ENCODE data around the gene NFILZ. TPM values are rescaled to one million over a fixed set of nuclear protein-coding genes. Genes with fewer than 3 reads are reported as not detected.

The NFILZ gene
- polyA plus RNA-seq (2012; ENCODE audit: insufficient read depth, insufficient read length), result not detected

GRCh38 chr19:8629996-8630683 lies at the start of gene NFILZ:
NFILZ (plus strand) TSS chr19:8630633; CDS start chr19:8676766, 46,133 bp downstream.
- DNase-seq (ENCODE audit: low read depth, low spot score), result no peak
- no peak within 1 kb of the TSS for H3K4me3 ChIP-seq (ENCODE audit: low read length)

DNA sequence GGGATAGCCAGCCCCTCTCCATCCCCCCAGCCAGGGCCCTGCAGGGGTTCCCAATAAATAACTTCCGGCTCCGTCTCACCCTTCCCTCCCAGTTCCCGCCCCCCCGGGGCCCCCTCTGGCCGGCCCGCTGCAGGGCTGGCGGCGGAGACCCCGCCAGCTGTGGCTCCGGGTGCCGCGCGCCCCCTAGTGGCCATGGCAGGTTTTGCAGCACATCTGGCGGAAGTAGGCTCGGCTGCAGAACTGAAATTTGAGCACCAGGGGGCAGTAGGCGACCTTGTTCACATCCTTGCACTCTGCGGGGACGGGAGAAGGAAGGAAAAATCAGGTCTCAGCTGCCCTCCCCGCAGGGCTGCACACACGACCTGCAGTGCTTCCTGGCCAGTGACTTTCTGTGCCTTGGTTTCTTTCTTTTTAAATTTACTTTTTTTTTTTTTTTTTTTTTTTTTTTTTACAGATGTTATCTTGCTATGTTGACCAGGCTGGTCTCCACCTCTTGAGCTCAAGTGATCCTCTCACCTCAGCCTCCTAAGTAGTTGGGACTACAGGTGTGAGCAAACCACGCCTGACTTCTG lies 49.6 kb upstream of the NFILZ start:
- H3K4me3 ChIP-seq (ENCODE audit: low read length), result no peak overlapping the region
- peak; percentile 72 for DNase-seq (ENCODE audit: low read depth, low spot score)

DNA sequence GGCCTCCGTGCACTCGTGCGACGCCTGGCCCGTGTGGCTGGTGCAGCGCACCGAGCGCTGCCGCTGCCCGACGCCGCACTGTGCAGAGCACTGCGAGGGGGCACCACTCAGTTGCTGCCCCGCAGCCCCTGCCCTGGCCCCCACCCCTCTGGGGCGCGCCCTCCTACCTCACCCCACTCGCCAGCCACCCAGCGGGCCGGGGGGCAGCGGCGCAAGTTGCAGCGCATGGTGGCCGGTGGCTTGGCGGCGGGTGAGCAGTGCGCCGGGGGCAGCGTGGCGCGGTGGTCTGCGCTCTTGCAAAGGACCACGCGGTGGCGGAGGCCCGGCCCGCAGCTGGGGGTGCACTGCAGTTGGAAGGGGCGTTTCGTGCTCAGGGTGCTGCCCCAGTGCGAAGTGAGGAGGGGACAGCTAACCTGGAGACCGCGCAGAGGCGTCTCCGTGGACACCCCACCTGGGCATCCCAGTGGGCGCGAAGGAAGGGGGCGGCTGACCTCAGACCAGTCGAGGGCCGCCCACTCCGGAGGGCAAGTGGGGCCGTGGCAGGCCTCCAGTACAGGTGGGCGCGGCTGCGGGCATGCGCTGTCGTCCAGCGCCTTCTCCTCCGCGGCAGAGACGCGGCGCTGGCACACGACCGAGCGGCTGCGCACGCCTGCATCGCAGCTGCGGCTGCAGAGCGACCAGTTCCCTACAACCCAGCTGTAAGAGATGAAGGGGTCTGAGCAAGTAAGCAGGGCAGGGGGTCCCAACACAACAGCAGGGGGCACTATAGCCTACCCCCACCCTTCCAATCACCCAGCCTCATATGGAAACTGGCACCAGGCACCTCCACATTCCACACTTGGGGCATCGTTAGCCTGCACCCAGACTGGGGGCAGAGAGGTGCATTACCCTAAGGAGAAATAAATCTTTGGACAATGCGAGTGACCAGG lies 45.2 kb upstream of the NFILZ start:
- no peak overlapping the region for H3K4me3 ChIP-seq (ENCODE audit: low read length)
- no peak for DNase-seq (ENCODE audit: low read depth, low spot score)

- DNase-seq (ENCODE audit: low read depth, low spot score), result peak; percentile 58
- no peak overlapping the region for H3K4me3 ChIP-seq (ENCODE audit: low read length)
Measured at GRCh38 chr19:8585894-8586750, 44.3 kb upstream of the NFILZ start.

DNA sequence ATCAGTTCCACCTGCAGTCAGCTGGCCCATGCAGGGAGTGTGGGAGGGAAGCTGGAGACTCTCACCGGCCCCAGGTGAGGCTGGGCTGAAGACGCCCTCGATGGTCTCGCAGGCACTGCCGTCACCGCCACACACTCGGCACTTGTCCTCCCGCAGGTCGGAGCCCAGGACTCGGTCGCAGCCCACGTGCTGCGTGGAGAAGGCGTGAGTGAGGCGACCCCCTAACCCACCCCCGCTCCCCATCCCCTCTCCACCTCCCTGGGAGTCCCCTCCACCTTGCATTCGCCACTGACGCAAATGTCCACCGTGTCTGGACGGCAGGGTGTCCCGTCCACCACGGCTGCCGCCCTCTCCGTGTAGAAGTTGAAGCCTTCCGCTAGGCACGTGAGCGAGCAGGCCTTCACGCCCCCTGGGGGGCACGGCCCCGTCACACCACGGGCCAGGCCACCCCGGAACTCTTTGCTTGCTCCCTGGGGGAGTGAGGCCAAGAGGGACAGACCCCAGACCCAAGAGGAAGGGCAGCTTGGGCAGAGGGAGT lies 41.2 kb upstream of the NFILZ start:
- no peak overlapping the region for H3K4me3 ChIP-seq (ENCODE audit: low read length)
- no peak for DNase-seq (ENCODE audit: low read depth, low spot score)

- no peak overlapping the region for H3K4me3 ChIP-seq (ENCODE audit: low read length)
- peak; percentile 51 for DNase-seq (ENCODE audit: low read depth, low spot score)
Measured at GRCh38 chr19:8592231-8593009, 38.0 kb upstream of the NFILZ start.

GRCh38 chr19:8593931-8594330 lies 36.5 kb upstream of the NFILZ start:
- DNase-seq (ENCODE audit: low read depth, low spot score), result no peak

DNA sequence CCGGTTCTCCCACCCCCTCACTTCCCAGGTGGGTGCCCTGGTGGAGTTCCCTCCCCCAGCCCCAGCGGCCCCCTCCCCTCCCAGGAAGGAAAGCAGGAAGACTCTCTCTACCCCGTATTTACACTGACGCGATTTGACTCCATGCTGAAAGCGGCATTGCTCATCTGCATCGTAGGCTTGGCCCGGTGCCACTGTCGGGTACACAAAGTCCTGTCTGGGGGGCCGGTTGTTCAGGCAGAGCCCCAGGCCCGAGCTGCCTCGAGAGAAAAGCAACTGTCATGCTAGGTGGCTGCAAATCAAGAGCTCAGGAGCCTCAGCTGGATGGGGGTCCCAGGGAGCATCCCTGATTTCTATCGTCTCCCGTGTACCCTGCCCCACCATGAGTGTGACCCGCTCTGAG lies 34.8 kb upstream of the NFILZ start:
- H3K4me3 ChIP-seq (ENCODE audit: low read length), result no peak overlapping the region
- DNase-seq (ENCODE audit: low read depth, low spot score), result no peak

More at GRCh38 chr19:8593931-8594330, 36.5 kb upstream of the NFILZ start:
- H3K4me3 ChIP-seq (ENCODE audit: low read length), result no peak overlapping the region

DNA sequence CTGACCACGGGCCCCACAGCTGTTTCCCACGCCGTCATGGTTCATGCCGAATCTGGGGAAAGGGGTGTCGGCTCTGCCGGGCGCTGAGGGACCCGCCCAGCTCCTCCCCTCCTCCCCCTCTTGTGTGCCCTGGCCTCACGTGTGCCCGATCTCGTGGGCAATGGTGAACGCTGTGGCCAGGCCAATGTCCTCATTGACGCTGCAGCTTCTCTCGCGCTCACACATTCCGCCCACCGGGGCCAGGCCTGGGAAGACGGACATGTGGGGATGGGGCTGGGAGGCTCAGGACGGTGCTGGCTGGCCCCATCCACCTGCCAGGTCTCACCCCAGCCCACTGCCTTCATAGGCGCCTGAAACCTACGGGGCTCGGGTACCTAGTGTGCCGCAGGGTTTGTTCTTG lies 34.3 kb upstream of the NFILZ start:
- DNase-seq (ENCODE audit: low read depth, low spot score), result no peak
- no peak overlapping the region for H3K4me3 ChIP-seq (ENCODE audit: low read length)

DNA sequence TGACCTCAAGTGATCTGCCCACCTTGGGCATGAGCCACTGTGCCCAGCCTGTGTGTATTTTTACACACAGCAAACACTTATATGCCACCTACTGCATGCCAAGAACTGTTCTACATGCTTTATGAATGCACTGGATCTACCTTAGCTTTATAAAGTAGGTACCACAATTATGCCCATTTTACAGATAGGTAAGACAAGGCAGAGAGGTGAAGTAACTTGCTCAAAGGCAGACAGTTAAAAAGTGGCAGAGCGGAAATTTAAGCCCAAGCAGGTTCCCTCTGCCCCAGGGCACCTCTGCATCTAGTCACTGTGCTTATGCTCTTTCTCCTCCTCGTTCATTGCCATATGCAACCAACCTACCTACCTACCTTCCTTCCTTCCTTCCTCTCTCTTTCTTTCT lies 30.4 kb upstream of the NFILZ start:
- no peak overlapping the region for H3K4me3 ChIP-seq (ENCODE audit: low read length)
- DNase-seq (ENCODE audit: low read depth, low spot score), result no peak

GRCh38 chr19:8600816-8601215 lies 29.6 kb upstream of the NFILZ start:
- no peak overlapping the region for H3K4me3 ChIP-seq (ENCODE audit: low read length)
- no peak for DNase-seq (ENCODE audit: low read depth, low spot score)

DNA sequence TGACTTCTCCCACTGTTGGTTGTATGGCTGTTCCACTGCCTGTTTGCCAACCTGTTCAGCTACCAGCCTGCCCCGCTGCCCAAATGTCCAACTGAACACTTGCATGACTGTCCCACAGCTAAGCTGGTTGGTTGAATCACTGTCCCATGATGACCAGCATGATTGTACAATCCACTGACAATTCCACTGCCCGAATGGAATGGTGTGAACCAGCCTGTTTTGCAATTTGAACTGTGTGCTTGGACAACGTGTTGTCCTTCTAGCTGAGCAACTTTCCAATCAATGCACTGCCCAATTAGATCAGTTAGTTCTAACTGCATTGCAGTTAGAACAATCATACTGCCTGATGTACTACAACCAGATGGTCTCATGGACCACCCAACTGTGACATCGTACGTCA lies 28.6 kb upstream of the NFILZ start:
- no peak overlapping the region for H3K4me3 ChIP-seq (ENCODE audit: low read length)
- no peak for DNase-seq (ENCODE audit: low read depth, low spot score)

GRCh38 chr19:8605514-8605913 lies 24.9 kb upstream of the NFILZ start:
- DNase-seq (ENCODE audit: low read depth, low spot score), result no peak
- no peak overlapping the region for H3K4me3 ChIP-seq (ENCODE audit: low read length)

- H3K4me3 ChIP-seq (ENCODE audit: low read length), result no peak overlapping the region
- DNase-seq (ENCODE audit: low read depth, low spot score), result no peak
Measured at GRCh38 chr19:8607386-8607785, 23.0 kb upstream of the NFILZ start.

- H3K4me3 ChIP-seq (ENCODE audit: low read length), result no peak overlapping the region
- no peak for DNase-seq (ENCODE audit: low read depth, low spot score)
Measured at GRCh38 chr19:8608941-8609278, 21.5 kb upstream of the NFILZ start.

- no peak for DNase-seq (ENCODE audit: low read depth, low spot score)
- H3K4me3 ChIP-seq (ENCODE audit: low read length), result peak overlapping the region; percentile 81
Measured at GRCh38 chr19:8609279-8610040, 21.0 kb upstream of the NFILZ start.

DNA sequence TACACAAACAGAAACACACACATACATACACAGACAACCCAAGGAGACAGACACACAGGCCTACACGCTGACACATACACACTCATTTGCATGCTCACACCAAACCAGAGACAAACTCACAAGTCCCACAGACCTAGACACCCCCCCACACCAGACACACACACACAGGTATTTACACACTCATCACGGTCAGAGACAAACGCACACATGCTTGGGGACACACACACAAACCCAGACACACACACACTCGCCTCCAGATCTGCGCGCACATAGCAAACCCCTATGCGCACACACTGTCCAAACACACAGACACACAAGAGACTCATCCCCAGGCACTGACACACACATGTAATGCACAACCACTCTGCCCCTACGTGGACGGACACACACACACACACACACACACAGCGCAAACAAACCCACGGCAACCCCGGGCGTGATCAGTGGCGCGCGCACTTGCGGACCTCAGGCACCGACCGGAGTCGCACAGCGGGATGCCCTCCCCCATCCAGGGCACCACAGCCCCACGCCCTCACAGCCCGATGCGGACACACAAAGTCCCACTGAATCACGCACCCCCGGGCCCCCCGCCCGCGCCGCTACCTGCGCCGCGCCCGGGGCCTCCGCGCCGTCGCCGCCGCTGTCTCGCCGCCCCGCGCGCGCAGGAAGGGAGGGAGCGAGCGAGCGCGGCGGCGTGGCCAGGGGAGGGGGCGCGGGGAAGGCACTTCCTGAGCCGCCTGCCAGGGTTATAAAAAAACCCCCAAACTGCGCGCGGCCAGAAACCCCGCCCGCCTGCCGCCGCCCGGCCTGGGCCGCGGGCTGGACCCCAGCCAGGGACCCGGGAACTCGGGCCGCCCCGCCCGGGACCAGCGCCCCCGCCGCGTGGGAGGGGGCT lies 20.1 kb upstream of the NFILZ start, which contains the start of gene ADAMTS10:
ADAMTS10 (minus strand) TSS at position 675 of the 895 bp plus-strand sequence. CDS start 5,005 bp downstream, outside the sequence.
- no peak for DNase-seq (ENCODE audit: low read depth, low spot score)
- H3K4me3 ChIP-seq (ENCODE audit: low read length), result peak within 1 kb of the TSS; percentile 81
